C4-2B (cell line): ENCODE results near the gene DARS1.

Source experiments
- H3K27ac ChIP-seq: fragments of 450-650 bp; 2 replicates; pipeline ENCODE4 v1.5.1; 2017
- CTCF ChIP-seq: fragments of 450-650 bp; conservative IDR thresholded peaks from 2 replicates; pipeline ENCODE4 v1.5.1; 2017; ENCODE audit warnings: mild to moderate bottlenecking
- ZFX ChIP-seq: fragments of 450-650 bp; IDR thresholded peaks from 2 replicates; pipeline ENCODE4 v1.6.1; 2017

DARS1 gene

GRCh38 chr2:136021976-136022375 is 36.5 kb upstream of the DARS1 start:
- H3K27ac ChIP-seq, result no peak overlapping the region
- TF ChIP-seq CTCF, result no peak
- TF ChIP-seq ZFX, result no peak

GRCh38 chr2:136021406-136021805 is 36.0 kb upstream of the DARS1 start:
- H3K27ac ChIP-seq, result no peak overlapping the region
- TF ChIP-seq CTCF, result no peak
- TF ChIP-seq ZFX, result no peak

GRCh38 chr2:136020831-136021230 is 35.4 kb upstream of the DARS1 start:
- H3K27ac ChIP-seq, result no peak overlapping the region
- TF ChIP-seq ZFX, result no peak
- TF ChIP-seq CTCF, result no peak

GRCh38 chr2:136019825-136020224 is 34.4 kb upstream of the DARS1 start:
- peak overlapping the region; percentile 19; the same call in 1 of the 2 replicates for H3K27ac ChIP-seq
- TF ChIP-seq ZFX (no peak), CTCF (no peak)

GRCh38 chr2:136019306-136019705 is 33.9 kb upstream of the DARS1 start:
- TF ChIP-seq ZFX (no peak), CTCF (no peak)
- H3K27ac ChIP-seq, result peak overlapping the region; percentile 19; the same call in 1 of the 2 replicates

- no peak for TF ChIP-seq ZFX
- no peak for TF ChIP-seq CTCF
- H3K27ac ChIP-seq, result no peak overlapping the region
Observed at GRCh38 chr2:136017786-136018185, 32.4 kb upstream of the DARS1 start.

- TF ChIP-seq CTCF, result no peak
- no peak for TF ChIP-seq ZFX
- H3K27ac ChIP-seq, result no peak overlapping the region
Observed at GRCh38 chr2:136016836-136017235, 31.4 kb upstream of the DARS1 start.
